HepG2 (cell line): ENCODE data around the gene DUOXA2. TPM values are rescaled to one million over a fixed set of nuclear protein-coding genes. Genes with fewer than 3 reads are reported as not detected.

Source experiments
- CC2D1A ChIP-seq: sonication (generic); formaldehyde crosslinking; IDR thresholded peaks from 2 replicates; pipeline ENCODE4 v1.8.1; 2023; ENCODE audit warnings: mild to moderate bottlenecking, missing genetic modification reagents
- EHMT2 ChIP-seq: fragments of 200-600 bp; sonication (generic); IDR thresholded peaks from 2 replicates; pipeline ENCODE4 v1.7.0; 2017; ENCODE audit warnings: antibody characterized with exemption, low read depth, low read length, borderline replicate concordance
- MED1 ChIP-seq: sonication (generic); formaldehyde crosslinking; IDR thresholded peaks from 2 replicates; pipeline ENCODE4 v1.4.0; 2020; ENCODE audit warnings: missing genetic modification reagents
- NFYC ChIP-seq: IDR thresholded peaks from 2 replicates; pipeline ENCODE4 v1.6.1; 2016; ENCODE audit warnings: missing genetic modification reagents, missing compliant biosample characterization
- NR2F6 ChIP-seq, 2 experiments: IDR thresholded peaks; 2 replicates each; pipeline ENCODE4 v1.6.1; 2016; ENCODE audit warnings: antibody characterized with exemption in 1 of 2, mild to moderate bottlenecking in 1 of 2
- NRL ChIP-seq: sonication (generic); formaldehyde crosslinking; IDR thresholded peaks from 2 replicates; pipeline ENCODE4 v1.5.0; 2020; ENCODE audit warnings: missing genetic modification reagents, mild to moderate bottlenecking, moderate library complexity, borderline replicate concordance
- PITX1 ChIP-seq: sonication (generic); formaldehyde crosslinking; IDR thresholded peaks from 2 replicates; pipeline ENCODE4 v1.5.1; 2020; ENCODE audit warnings: mild to moderate bottlenecking, missing genetic modification reagents
- SAP130 ChIP-seq: IDR thresholded peaks from 2 replicates; pipeline ENCODE4 v1.6.1; 2016; ENCODE audit warnings: low read depth
- ZNF510 ChIP-seq: sonication (generic); formaldehyde crosslinking; IDR thresholded peaks from 2 replicates; pipeline ENCODE4 v1.4.0; 2020; ENCODE audit warnings: low read depth, mild to moderate bottlenecking, missing genetic modification reagents
- ZNF678 ChIP-seq: sonication (generic); formaldehyde crosslinking; IDR thresholded peaks from 2 replicates; pipeline ENCODE4 v1.4.0; 2020; ENCODE audit warnings: mild to moderate bottlenecking, missing genetic modification reagents
- ZNF746 ChIP-seq: sonication (generic); formaldehyde crosslinking; IDR thresholded peaks from 2 replicates; pipeline ENCODE4 v1.8.0; 2022; ENCODE audit warnings: mild to moderate bottlenecking, missing genetic modification reagents
- ZNF747 ChIP-seq: sonication (generic); formaldehyde crosslinking; IDR thresholded peaks from 2 replicates; pipeline ENCODE4 v1.8.1; 2023; ENCODE audit warnings: missing genetic modification reagents, mild to moderate bottlenecking, borderline replicate concordance
- polyA plus RNA-seq, 8 experiments: library from polyadenylated mRNA; depleted of rRNA in 3 of 8; stranded (reverse) in 7 of 8; unstranded in 1 of 8; fragments of >200 nt; fragmentation: Illumina TruSeq in 4 of 8; extraction: Trizol in 4 of 8; gene quantifications; 2 replicates each; pipeline versions ENCODE4 v1.2.1 to v1.2.3, GENCODE V29; 2011 to 2016; ENCODE audit warnings: low read depth in 4 of 8, missing spikeins in 1 of 8, mixed read lengths in 1 of 8; ENCODE audit not compliant: insufficient read depth in 1 of 8
- total RNA-seq, 5 experiments: library from RNA; depleted of rRNA; stranded (reverse); fragments of >200 nt; fragmentation: Illumina TruSeq; extraction: Trizol; gene quantifications; 2 replicates each; pipeline ENCODE4 v1.2.3, GENCODE V29; 2016; ENCODE audit warnings: low read depth in 1 of 5
- TF ChIP-seq, protein P1 (sequence below): sonication (generic); formaldehyde crosslinking; IDR thresholded peaks from 2 replicates; pipeline ENCODE4 v1.5.1; 2020; ENCODE audit warnings: mild to moderate bottlenecking, moderate library complexity, missing genetic modification reagents
- TF ChIP-seq, protein P2 (sequence below): IDR thresholded peaks from 2 replicates; pipeline ENCODE4 v1.6.1; 2016; ENCODE audit warnings: mild to moderate bottlenecking
- TF ChIP-seq, protein P3 (sequence below): IDR thresholded peaks from 2 replicates; pipeline ENCODE4 v1.6.1; 2016; ENCODE audit warnings: low read depth
- TF ChIP-seq, protein P4 (sequence below): IDR thresholded peaks from 2 replicates; pipeline ENCODE4 v1.4.0; 2020; ENCODE audit warnings: mild to moderate bottlenecking, missing genetic modification reagents
- TF ChIP-seq, protein P5 (sequence below): sonication (generic); formaldehyde crosslinking; IDR thresholded peaks from 2 replicates; pipeline ENCODE4 v1.4.0; 2020; ENCODE audit warnings: mild to moderate bottlenecking, missing genetic modification reagents
- TF ChIP-seq, protein P6 (sequence below): sonication (generic); formaldehyde crosslinking; IDR thresholded peaks from 2 replicates; pipeline ENCODE4 v1.5.0; 2020; ENCODE audit warnings: mild to moderate bottlenecking, missing genetic modification reagents

DUOXA2 gene
- total and polyA plus RNA-seq, 2 of the 13 experiments (the other 11 are each of a cell fraction or from before 2014, with no cell fraction given): 0.32 TPM; not detected in 1

DNA sequence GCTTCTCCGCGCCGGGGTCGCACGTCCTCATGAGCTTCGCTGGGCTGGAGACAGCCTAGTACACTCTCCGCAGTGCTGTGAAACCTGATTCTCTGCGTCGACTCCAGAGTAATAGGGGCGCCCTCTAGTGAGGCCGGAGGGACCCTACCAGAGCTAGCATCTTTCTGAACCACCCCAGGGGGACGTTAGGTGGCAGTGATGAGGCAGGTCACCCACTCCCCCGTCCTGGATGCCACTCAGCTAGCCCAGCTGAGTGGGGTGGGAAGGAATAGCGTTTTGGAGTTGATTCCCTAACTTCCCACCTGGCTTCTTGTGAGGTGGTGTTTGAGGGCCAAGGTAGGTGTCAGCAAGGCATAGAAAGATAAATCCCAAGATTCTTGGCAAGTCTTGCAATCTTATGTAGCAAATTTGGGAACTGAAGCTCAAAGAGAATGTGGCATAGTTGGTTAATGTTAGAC lies 4.0 kb downstream of the DUOXA2 start (continued):
- TF ChIP-seq MED1 (CRISPR knock-in tag) (no peak), CC2D1A (CRISPR knock-in tag) (no peak), ZNF678 (CRISPR knock-in tag) (no peak), NR2F6 (IDR thresholded peaks at IDR 0.05) (no peak), NR2F6 (CRISPR knock-in tag; IDR thresholded peaks at IDR 0.05) (peak; percentile 42), ZNF510 (CRISPR knock-in tag) (no peak), NRL (CRISPR knock-in tag) (peak; percentile 40; the same call in 1 of the 2 replicates), ZNF747 (no peak), PITX1 (CRISPR knock-in tag) (peak; percentile 58; the same call in 1 of the 2 replicates), ZNF746 (CRISPR knock-in tag) (0 out of 2 replicates have a peak, but pooled peaks have one; percentile 24), SAP130 (CRISPR knock-in tag) (0 out of 2 replicates have a peak, but pooled peaks have one; percentile 38), EHMT2 (no peak), NFYC (no peak)
- TF ChIP-seq, protein P1, sequence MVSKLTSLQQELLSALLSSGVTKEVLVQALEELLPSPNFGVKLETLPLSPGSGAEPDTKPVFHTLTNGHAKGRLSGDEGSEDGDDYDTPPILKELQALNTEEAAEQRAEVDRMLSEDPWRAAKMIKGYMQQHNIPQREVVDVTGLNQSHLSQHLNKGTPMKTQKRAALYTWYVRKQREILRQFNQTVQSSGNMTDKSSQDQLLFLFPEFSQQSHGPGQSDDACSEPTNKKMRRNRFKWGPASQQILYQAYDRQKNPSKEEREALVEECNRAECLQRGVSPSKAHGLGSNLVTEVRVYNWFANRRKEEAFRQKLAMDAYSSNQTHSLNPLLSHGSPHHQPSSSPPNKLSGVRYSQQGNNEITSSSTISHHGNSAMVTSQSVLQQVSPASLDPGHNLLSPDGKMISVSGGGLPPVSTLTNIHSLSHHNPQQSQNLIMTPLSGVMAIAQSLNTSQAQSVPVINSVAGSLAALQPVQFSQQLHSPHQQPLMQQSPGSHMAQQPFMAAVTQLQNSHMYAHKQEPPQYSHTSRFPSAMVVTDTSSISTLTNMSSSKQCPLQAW (CRISPR knock-in tag): peak; percentile 82; the same call in 1 of the 2 replicates
- TF ChIP-seq, protein P2, sequence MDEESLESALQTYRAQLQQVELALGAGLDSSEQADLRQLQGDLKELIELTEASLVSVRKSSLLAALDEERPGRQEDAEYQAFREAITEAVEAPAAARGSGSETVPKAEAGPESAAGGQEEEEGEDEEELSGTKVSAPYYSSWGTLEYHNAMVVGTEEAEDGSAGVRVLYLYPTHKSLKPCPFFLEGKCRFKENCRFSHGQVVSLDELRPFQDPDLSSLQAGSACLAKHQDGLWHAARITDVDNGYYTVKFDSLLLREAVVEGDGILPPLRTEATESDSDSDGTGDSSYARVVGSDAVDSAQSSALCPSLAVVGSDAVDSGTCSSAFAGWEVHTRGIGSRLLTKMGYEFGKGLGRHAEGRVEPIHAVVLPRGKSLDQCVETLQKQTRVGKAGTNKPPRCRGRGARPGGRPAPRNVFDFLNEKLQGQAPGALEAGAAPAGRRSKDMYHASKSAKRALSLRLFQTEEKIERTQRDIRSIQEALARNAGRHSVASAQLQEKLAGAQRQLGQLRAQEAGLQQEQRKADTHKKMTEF (CRISPR knock-in tag): peak; percentile 70; the same call in 1 of the 2 replicates
- TF ChIP-seq, protein P3, sequence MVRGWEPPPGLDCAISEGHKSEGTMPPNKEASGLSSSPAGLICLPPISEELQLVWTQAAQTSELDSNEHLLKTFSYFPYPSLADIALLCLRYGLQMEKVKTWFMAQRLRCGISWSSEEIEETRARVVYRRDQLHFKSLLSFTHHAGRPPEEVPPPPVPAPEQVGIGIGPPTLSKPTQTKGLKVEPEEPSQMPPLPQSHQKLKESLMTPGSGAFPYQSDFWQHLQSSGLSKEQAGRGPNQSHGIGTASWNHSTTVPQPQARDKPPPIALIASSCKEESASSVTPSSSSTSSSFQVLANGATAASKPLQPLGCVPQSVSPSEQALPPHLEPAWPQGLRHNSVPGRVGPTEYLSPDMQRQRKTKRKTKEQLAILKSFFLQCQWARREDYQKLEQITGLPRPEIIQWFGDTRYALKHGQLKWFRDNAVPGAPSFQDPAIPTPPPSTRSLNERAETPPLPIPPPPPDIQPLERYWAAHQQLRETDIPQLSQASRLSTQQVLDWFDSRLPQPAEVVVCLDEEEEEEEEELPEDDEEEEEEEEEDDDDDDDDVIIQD: 0 out of 2 replicates have a peak, but pooled peaks have one; percentile 37
- TF ChIP-seq, protein P4, sequence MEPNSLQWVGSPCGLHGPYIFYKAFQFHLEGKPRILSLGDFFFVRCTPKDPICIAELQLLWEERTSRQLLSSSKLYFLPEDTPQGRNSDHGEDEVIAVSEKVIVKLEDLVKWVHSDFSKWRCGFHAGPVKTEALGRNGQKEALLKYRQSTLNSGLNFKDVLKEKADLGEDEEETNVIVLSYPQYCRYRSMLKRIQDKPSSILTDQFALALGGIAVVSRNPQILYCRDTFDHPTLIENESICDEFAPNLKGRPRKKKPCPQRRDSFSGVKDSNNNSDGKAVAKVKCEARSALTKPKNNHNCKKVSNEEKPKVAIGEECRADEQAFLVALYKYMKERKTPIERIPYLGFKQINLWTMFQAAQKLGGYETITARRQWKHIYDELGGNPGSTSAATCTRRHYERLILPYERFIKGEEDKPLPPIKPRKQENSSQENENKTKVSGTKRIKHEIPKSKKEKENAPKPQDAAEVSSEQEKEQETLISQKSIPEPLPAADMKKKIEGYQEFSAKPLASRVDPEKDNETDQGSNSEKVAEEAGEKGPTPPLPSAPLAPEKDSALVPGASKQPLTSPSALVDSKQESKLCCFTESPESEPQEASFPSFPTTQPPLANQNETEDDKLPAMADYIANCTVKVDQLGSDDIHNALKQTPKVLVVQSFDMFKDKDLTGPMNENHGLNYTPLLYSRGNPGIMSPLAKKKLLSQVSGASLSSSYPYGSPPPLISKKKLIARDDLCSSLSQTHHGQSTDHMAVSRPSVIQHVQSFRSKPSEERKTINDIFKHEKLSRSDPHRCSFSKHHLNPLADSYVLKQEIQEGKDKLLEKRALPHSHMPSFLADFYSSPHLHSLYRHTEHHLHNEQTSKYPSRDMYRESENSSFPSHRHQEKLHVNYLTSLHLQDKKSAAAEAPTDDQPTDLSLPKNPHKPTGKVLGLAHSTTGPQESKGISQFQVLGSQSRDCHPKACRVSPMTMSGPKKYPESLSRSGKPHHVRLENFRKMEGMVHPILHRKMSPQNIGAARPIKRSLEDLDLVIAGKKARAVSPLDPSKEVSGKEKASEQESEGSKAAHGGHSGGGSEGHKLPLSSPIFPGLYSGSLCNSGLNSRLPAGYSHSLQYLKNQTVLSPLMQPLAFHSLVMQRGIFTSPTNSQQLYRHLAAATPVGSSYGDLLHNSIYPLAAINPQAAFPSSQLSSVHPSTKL (CRISPR knock-in tag): 0 out of 2 replicates have a peak, but pooled peaks have one; percentile 48
- TF ChIP-seq, protein P5, sequence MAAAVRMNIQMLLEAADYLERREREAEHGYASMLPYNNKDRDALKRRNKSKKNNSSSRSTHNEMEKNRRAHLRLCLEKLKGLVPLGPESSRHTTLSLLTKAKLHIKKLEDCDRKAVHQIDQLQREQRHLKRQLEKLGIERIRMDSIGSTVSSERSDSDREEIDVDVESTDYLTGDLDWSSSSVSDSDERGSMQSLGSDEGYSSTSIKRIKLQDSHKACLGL (CRISPR knock-in tag): no peak
- TF ChIP-seq, protein P6, sequence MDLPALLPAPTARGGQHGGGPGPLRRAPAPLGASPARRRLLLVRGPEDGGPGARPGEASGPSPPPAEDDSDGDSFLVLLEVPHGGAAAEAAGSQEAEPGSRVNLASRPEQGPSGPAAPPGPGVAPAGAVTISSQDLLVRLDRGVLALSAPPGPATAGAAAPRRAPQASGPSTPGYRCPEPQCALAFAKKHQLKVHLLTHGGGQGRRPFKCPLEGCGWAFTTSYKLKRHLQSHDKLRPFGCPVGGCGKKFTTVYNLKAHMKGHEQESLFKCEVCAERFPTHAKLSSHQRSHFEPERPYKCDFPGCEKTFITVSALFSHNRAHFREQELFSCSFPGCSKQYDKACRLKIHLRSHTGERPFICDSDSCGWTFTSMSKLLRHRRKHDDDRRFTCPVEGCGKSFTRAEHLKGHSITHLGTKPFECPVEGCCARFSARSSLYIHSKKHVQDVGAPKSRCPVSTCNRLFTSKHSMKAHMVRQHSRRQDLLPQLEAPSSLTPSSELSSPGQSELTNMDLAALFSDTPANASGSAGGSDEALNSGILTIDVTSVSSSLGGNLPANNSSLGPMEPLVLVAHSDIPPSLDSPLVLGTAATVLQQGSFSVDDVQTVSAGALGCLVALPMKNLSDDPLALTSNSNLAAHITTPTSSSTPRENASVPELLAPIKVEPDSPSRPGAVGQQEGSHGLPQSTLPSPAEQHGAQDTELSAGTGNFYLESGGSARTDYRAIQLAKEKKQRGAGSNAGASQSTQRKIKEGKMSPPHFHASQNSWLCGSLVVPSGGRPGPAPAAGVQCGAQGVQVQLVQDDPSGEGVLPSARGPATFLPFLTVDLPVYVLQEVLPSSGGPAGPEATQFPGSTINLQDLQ (CRISPR knock-in tag): no peak
